ENCODE results near the gene KLHL1.

DNA sequence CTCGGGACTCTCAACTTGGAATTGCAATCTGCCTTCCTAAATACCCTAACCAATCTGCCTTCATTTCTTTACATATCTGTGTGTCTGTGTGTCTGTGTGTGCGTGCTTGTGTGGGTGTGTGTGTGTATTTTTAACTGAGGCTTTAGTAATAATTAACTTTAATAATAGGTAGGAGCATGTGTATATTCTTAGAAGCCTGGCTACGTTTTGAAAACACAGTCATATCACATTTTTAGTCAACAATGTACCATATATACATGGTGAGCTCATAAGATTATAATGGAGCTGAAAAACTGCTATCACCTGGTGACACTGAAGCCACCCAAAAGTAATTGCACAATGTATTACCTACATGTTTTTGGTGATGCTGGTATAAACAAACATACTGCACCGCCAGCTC lies 66.1 kb downstream of the KLHL1 start:
- TF ChIP-seq, protein P1, sequence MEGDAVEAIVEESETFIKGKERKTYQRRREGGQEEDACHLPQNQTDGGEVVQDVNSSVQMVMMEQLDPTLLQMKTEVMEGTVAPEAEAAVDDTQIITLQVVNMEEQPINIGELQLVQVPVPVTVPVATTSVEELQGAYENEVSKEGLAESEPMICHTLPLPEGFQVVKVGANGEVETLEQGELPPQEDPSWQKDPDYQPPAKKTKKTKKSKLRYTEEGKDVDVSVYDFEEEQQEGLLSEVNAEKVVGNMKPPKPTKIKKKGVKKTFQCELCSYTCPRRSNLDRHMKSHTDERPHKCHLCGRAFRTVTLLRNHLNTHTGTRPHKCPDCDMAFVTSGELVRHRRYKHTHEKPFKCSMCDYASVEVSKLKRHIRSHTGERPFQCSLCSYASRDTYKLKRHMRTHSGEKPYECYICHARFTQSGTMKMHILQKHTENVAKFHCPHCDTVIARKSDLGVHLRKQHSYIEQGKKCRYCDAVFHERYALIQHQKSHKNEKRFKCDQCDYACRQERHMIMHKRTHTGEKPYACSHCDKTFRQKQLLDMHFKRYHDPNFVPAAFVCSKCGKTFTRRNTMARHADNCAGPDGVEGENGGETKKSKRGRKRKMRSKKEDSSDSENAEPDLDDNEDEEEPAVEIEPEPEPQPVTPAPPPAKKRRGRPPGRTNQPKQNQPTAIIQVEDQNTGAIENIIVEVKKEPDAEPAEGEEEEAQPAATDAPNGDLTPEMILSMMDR (IDR thresholded peaks at IDR 0.05) = no peak
- TF ChIP-seq, protein P2, sequence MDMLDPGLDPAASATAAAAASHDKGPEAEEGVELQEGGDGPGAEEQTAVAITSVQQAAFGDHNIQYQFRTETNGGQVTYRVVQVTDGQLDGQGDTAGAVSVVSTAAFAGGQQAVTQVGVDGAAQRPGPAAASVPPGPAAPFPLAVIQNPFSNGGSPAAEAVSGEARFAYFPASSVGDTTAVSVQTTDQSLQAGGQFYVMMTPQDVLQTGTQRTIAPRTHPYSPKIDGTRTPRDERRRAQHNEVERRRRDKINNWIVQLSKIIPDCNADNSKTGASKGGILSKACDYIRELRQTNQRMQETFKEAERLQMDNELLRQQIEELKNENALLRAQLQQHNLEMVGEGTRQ (IDR thresholded peaks at IDR 0.05; ENCODE audit: borderline replicate concordance, low read depth, low read length) = no peak
- TF ChIP-seq, protein P3, sequence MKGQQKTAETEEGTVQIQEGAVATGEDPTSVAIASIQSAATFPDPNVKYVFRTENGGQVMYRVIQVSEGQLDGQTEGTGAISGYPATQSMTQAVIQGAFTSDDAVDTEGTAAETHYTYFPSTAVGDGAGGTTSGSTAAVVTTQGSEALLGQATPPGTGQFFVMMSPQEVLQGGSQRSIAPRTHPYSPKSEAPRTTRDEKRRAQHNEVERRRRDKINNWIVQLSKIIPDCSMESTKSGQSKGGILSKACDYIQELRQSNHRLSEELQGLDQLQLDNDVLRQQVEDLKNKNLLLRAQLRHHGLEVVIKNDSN (IDR thresholded peaks at IDR 0.05; ENCODE audit: borderline replicate concordance, low read depth) = no peak
- TF ChIP-seq TCF12 (IDR thresholded peaks at IDR 0.05) = no peak
- no peak for TF ChIP-seq RFX5 (IDR thresholded peaks at IDR 0.05; ENCODE audit: low read length)
- no peak for TF ChIP-seq POLR2AphosphoS5 (IDR thresholded peaks at IDR 0.05; ENCODE audit: low read depth, low read length)
- no peak for TF ChIP-seq EP300 (IDR thresholded peaks at IDR 0.05; ENCODE audit: borderline replicate concordance in 1 of 2, low read depth in 1 of 2, low read length in 1 of 2)
- TF ChIP-seq, protein P4, sequence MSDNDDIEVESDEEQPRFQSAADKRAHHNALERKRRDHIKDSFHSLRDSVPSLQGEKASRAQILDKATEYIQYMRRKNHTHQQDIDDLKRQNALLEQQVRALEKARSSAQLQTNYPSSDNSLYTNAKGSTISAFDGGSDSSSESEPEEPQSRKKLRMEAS (IDR thresholded peaks at IDR 0.05; ENCODE audit: low read depth) = no peak
- TF ChIP-seq RCOR1 (IDR thresholded peaks at IDR 0.05; ENCODE audit: low read length) = no peak
- no peak for TF ChIP-seq FOSL2 (IDR thresholded peaks at IDR 0.05; ENCODE audit: borderline replicate concordance, low read depth)
